Measurements from ENCODE around the gene SV2B.

DNA sequence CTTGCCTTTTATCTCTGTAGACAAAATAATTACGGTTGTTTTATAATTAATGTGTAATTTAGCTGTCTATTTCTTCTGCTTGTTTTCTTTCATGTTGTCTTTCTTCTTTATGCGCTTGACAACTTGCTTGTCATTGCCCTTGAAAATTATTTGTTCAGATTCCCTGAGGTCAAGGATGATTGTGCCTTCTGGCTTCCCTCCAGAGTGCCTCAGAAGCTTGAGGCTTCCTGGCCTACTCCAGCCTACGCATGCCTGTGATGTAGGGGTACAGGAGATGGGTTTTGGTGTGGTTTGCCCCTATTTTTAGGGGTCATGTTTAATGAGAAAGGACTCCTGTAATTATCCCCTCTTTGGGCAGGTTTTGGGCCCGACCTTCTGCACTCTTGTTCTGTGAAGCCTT is 231.5 kb downstream of the SV2B start:
- TF ChIP-seq CTCF (IDR thresholded peaks at IDR 0.05) (no peak), POLR2AphosphoS5 (IDR thresholded peaks at IDR 0.05) (no peak)

Measured in transverse colon (tissue), 4 donors.